Activated naive CD8-positive, alpha-beta T cell treated with anti-CD3 and anti-CD28 coated beads, Interleukin-2, amount 10 ng/mL, durations not matched to agents 7 days and 5 days (primary cell): ENCODE results near the gene ADAT1. TPM values are rescaled to one million over a fixed set of nuclear protein-coding genes. Genes with fewer than 3 reads are reported as not detected.

Source experiments
- ATAC-seq: fragments of 150-1000 bp; cut with Tn5 transposase; one replicate; pipeline ENCODE4 v1.10.0; 2021; ENCODE audit warnings: low read depth, moderate library complexity
- POLR2A ChIA-PET: fragments of 350-600 bp; sonication (Branson Sonifier 250); formaldehyde crosslinking; loops from one replicate; lab custom pipeline; 2021; ENCODE audit warnings: antibody characterized with exemption; lab: Charles Lee
- DNase-seq: peaks from one replicate; pipeline ENCODE4 v3.0.0; 2021
- H3K27ac Mint-ChIP-seq: one replicate; pipeline ENCODE4 v1.8.0; 2022; ENCODE audit warnings: mild to moderate bottlenecking, mixed read lengths
- H3K27me3 Mint-ChIP-seq: one replicate; pipeline ENCODE4 v1.8.0; 2022; ENCODE audit warnings: mild to moderate bottlenecking, moderate library complexity, mixed read lengths
- H3K36me3 Mint-ChIP-seq: one replicate; pipeline ENCODE4 v1.8.0; 2021; ENCODE audit warnings: mild to moderate bottlenecking, mixed read lengths
- H3K4me1 Mint-ChIP-seq: one replicate; pipeline ENCODE4 v1.8.0; 2021; ENCODE audit warnings: mixed read lengths
- H3K4me3 Mint-ChIP-seq: one replicate; pipeline ENCODE4 v1.8.0; 2022; ENCODE audit warnings: mild to moderate bottlenecking, moderate library complexity, mixed read lengths
- H3K9me3 Mint-ChIP-seq: one replicate; pipeline ENCODE4 v1.8.0; 2021; ENCODE audit warnings: mixed read lengths
- total RNA-seq, 2 experiments: library from RNA; stranded (reverse); gene quantifications; one replicate each; pipeline ENCODE4 v1.2.3, GENCODE V29; 2021

ADAT1 gene
- total RNA-seq, 2 experiments from 2014 or later, result 66.1 to 72.1 TPM

DNA sequence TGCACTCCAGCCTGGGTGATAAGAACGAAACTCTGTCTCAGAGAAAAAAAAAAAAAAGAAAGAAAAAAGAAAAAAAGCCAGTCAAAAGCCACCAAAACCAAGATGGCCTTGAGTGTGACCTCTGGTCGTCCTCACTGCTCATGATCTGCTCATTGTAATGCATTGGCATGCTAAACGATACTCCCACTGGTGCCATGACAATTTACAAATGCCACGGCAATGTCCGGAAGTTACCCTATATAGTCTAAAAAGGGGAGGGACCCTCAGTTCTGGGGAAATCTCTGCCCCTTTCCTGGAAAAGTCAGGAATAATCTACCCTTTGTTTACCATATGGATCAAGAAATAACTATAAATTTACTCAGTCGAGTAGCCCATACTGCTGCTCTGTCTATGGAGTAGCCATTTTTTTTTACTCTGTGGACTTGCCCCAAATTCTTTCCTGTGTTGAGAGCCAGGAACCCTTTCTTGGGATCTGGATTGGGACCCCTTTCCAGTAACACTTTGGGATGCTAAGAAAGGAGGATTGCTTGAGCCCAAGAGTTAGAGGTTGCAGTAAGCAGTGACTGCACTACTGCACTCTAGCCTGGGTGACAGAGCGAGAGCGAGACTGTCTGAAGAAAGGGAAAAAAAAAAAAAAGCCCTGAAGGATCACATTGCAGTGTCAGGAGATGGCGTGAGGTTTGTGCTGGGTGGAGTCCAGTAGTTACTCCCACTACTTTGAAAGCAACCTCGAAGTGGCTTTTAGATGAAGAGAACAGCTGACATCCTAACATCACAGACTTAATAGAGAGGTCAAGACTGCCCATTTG, 63.3 kb downstream of the ADAT1 start:
- DNase-seq, result no peak
- POLR2A ChIA-PET, result interaction anchor here (0.6 to 1.6 kb wide), 2 partner anchors 88 to 94 kb away, joined by 3 to 5 read pairs; partner anchors contain the start of genes KARS1 and TERF2IP
- H3K4me1 Mint-ChIP-seq, result peaks cover 8% of the 10 kb centered on the region
- no peaks in the 10 kb centered on the region for H3K36me3 Mint-ChIP-seq
- no peak overlapping the region for H3K27ac Mint-ChIP-seq
- peaks cover 32% of the 10 kb centered on the region for H3K27me3 Mint-ChIP-seq
- no peak for ATAC-seq
- H3K9me3 Mint-ChIP-seq, result no peaks in the 10 kb centered on the region
- no peak overlapping the region for H3K4me3 Mint-ChIP-seq

- POLR2A ChIA-PET, result interaction anchor here (0.6 to 1.6 kb wide), 3 partner anchors 88 to 95 kb away, joined by 3 to 5 read pairs (median 3); partner anchors contain the start of genes KARS1 and TERF2IP
- no peak for ATAC-seq
- DNase-seq, result no peak
- Mint-ChIP-seq H3K27ac (no peak overlapping the region), H3K9me3 (no peaks in the 10 kb centered on the region), H3K4me3 (no peak overlapping the region), H3K4me1 (peaks cover 5% of the 10 kb centered on the region), H3K27me3 (peaks cover 36% of the 10 kb centered on the region), H3K36me3 (no peaks in the 10 kb centered on the region)
Measured at GRCh38 chr16:75558846-75559401, 64.2 kb downstream of the ADAT1 start.

DNA sequence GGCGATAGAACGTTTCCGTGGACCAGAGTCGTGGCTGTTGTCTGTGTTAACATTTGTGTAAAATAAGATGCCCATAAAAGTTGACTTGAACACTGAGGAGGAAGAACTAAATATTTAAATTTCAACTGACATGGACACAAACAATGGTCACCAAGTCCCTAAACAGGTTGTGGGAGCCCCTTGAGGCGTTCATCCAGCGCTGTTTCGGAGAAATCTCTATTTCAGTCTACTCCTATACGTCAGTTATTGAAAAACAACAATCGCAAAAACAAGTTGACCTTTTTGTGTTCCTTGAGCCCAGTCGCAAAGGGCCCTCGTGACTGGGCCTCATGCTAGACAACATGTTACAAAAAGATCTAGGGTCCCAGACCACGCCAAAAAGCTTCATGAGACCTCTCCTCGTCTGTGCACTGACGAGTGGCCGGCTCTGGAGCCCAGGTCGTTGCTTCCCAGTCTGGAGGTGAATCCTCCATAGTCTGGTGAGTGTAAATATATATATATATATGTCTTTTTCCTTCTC, 66.6 kb downstream of the ADAT1 start:
- H3K4me1 Mint-ChIP-seq, result peaks cover 5% of the 10 kb centered on the region
- POLR2A ChIA-PET, result interaction anchor here (1.0 to 1.7 kb wide), 8 partner anchors 9 to 890 kb away, joined by 3 to 19 read pairs (median 5); partner anchors contain the start of genes ADAT1, GABARAPL2, KARS1 and RFWD3
- peaks cover 27% of the 10 kb centered on the region for H3K27me3 Mint-ChIP-seq
- no peaks in the 10 kb centered on the region for H3K36me3 Mint-ChIP-seq
- no peak for ATAC-seq
- peak overlapping the region; percentile 90 for H3K4me3 Mint-ChIP-seq
- H3K27ac Mint-ChIP-seq, result peak overlapping the region; percentile 83
- no peak for DNase-seq
- H3K9me3 Mint-ChIP-seq, result no peaks in the 10 kb centered on the region

- DNase-seq (peak; percentile 94), ATAC-seq (peak; percentile 96)
- POLR2A ChIA-PET, result interaction anchor here (1.0 to 1.7 kb wide), 8 partner anchors 10 to 889 kb away, joined by 3 to 19 read pairs (median 5); partner anchors contain the start of genes ADAT1, GABARAPL2, KARS1 and RFWD3
- H3K36me3 Mint-ChIP-seq, result no peaks in the 10 kb centered on the region
- peak within 1 kb of the TSS; percentile 83 for H3K27ac Mint-ChIP-seq
- H3K4me3 Mint-ChIP-seq, result peak within 1 kb of the TSS; percentile 90
- H3K9me3 Mint-ChIP-seq, result no peaks in the 10 kb centered on the region
- peaks cover 23% of the 10 kb centered on the region for H3K27me3 Mint-ChIP-seq
- peaks cover 5% of the 10 kb centered on the region for H3K4me1 Mint-ChIP-seq
Measured at GRCh38 chr16:75555707-75556430, 67.2 kb downstream of the ADAT1 start, which contains the start of gene TMEM231. TSS of gene TMEM231 (minus strand) at chr16:75556252. CDS start at chr16:75556209, 43 bp downstream.

GRCh38 chr16:75555213-75555706, 67.8 kb downstream of the ADAT1 start:
- Mint-ChIP-seq H3K27ac (peak overlapping the region; percentile 62), H3K36me3 (no peaks in the 10 kb centered on the region), H3K4me1 (peaks cover 5% of the 10 kb centered on the region), H3K4me3 (peak overlapping the region; percentile 90), H3K9me3 (no peaks in the 10 kb centered on the region), H3K27me3 (peaks cover 23% of the 10 kb centered on the region)
- ATAC-seq (no peak), DNase-seq (no peak)
- POLR2A ChIA-PET, result interaction anchor here (1.1 to 1.7 kb wide), 6 partner anchors 11 to 94 kb away, joined by 4 to 19 read pairs (median 7); partner anchors contain the start of genes ADAT1, GABARAPL2, KARS1 and TERF2IP

- POLR2A ChIA-PET, result interaction anchor here (1.0 kb wide), 1 partner anchor 14 kb away, joined by 3 read pairs; the partner anchor contains the start of gene GABARAPL2
- ATAC-seq, result no peak
Measured at GRCh38 chr16:75552951-75553350, 70.1 kb downstream of the ADAT1 start.

DNA sequence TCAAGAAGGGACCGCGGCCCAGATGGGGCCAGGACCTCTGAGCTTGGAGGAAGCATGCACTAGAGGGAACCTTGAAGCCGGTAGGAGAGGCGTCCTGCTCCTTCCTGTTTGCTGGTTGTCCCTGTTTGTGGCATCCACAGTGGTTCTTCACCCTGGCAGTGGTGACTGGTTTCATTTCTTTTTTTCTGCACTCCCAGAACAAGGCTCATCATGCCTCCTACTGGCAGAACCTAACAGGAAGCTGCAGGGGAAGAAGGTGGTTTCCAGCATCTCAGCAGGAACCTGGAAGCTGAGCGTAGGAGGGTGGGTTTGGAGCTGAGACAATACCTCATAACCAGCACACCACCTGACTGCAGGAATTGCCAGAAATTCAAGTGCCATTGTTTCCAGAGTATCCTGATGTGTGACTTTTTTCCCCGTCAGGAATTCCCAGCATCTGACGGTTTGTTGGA, 72.8 kb downstream of the ADAT1 start:
- Mint-ChIP-seq H3K4me3 (no peak overlapping the region), H3K27ac (no peak overlapping the region), H3K4me1 (peaks cover 5% of the 10 kb centered on the region), H3K27me3 (peaks cover 13% of the 10 kb centered on the region), H3K9me3 (no peaks in the 10 kb centered on the region), H3K36me3 (no peaks in the 10 kb centered on the region)
- POLR2A ChIA-PET, result interaction anchor here (0.9 to 1.3 kb wide), 2 partner anchors 18 to 97 kb away, joined by 3 read pairs; partner anchors contain the start of genes KARS1 and TERF2IP
- peak; percentile 47 for ATAC-seq
- DNase-seq, result no peak

More at GRCh38 chr16:75552951-75553350, 70.1 kb downstream of the ADAT1 start:
- H3K4me1 Mint-ChIP-seq, result peaks cover 9% of the 10 kb centered on the region
- H3K36me3 Mint-ChIP-seq, result no peaks in the 10 kb centered on the region
- DNase-seq, result no peak
- H3K9me3 Mint-ChIP-seq, result no peaks in the 10 kb centered on the region
- H3K27ac Mint-ChIP-seq, result no peak overlapping the region
- peaks cover 13% of the 10 kb centered on the region for H3K27me3 Mint-ChIP-seq
- H3K4me3 Mint-ChIP-seq, result no peak overlapping the region

Other genes with a start within 250 kb of the ADAT1 start
- 10 to 100 TPM; 47.8 to 49.4 TPM for gene CFDP1, start 189.8 kb downstream of the ADAT1 start, total RNA-seq
- 10 to 100 TPM; 37.3 to 38.9 TPM for gene TMEM170A, start 158.6 kb downstream of the ADAT1 start, total RNA-seq
- gene CHST6, start 127.8 kb downstream of the ADAT1 start, total RNA-seq, result under 1 TPM in 1 of 2 experiments, not detected in 1; 0.06 TPM
- not detected for gene CHST5, start 87.2 kb downstream of the ADAT1 start, total RNA-seq
- gene TMEM231, start 67.0 kb downstream of the ADAT1 start, total RNA-seq, result 1 to 10 TPM; 2.8 to 3.4 TPM
- gene GABARAPL2, start 56.9 kb downstream of the ADAT1 start, total RNA-seq, result 10 to 100 TPM; 71.6 to 72.9 TPM
- 100 to 1,000 TPM; 173 to 175 TPM for gene KARS1, start 24.4 kb upstream of the ADAT1 start, total RNA-seq
- gene TERF2IP, start 24.5 kb upstream of the ADAT1 start, total RNA-seq, result 10 to 100 TPM; 78.6 to 79.4 TPM
- not detected for gene CPHXL2, start 53.7 kb upstream of the ADAT1 start, total RNA-seq
- gene DUXB, start 78.2 kb upstream of the ADAT1 start, total RNA-seq, result not detected
- not detected for gene CPHXL, start 103.2 kb upstream of the ADAT1 start, total RNA-seq